Measurements from ENCODE around the gene ABLIM1.

Gene ABLIM1

GRCh38 chr10:114629824-114630730 lies 28.0 kb downstream of the ABLIM1 start:
- H3K4me3 ChIP-seq, result peak overlapping the region; percentile 13
- peak overlapping the region in 1 of 2 donors; percentile 86 for H3K27ac ChIP-seq
- no peak for DNase-seq (ENCODE audit: low spot score)
- TF ChIP-seq, protein P1, sequence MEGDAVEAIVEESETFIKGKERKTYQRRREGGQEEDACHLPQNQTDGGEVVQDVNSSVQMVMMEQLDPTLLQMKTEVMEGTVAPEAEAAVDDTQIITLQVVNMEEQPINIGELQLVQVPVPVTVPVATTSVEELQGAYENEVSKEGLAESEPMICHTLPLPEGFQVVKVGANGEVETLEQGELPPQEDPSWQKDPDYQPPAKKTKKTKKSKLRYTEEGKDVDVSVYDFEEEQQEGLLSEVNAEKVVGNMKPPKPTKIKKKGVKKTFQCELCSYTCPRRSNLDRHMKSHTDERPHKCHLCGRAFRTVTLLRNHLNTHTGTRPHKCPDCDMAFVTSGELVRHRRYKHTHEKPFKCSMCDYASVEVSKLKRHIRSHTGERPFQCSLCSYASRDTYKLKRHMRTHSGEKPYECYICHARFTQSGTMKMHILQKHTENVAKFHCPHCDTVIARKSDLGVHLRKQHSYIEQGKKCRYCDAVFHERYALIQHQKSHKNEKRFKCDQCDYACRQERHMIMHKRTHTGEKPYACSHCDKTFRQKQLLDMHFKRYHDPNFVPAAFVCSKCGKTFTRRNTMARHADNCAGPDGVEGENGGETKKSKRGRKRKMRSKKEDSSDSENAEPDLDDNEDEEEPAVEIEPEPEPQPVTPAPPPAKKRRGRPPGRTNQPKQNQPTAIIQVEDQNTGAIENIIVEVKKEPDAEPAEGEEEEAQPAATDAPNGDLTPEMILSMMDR (IDR thresholded peaks at IDR 0.05), result no peak

- no peak for DNase-seq (ENCODE audit: low spot score)
- TF ChIP-seq, protein P1 (IDR thresholded peaks at IDR 0.05), result no peak
- Histone ChIP-seq H3K27ac (peak overlapping the region in 1 of 2 donors; percentile 86), H3K4me3 (no peak overlapping the region)
Measured at GRCh38 chr10:114629083-114629823, 28.8 kb downstream of the ABLIM1 start.

DNA sequence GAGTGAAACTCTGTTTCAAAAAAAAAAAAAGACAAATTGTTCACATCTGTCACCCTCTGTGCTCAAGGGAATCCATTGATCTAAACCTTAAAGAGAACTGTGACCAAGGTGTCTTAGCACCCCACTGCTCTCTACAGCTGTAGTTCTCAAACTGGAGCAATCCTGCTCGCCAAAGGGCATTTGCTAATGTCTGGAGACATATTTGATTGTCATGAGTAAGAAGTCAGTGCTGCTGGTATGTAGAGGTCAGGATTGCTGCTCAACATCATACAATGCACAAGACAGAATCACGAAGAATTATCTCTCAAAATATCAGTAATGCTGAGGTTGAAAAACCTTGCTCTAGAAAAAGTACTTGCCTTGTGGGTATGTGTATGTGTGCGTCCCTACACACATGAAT lies 30.0 kb downstream of the ABLIM1 start:
- DNase-seq (ENCODE audit: low spot score), result no peak
- no peak overlapping the region for H3K4me3 ChIP-seq
- H3K27ac ChIP-seq, result no peak overlapping the region
- TF ChIP-seq, protein P1 (IDR thresholded peaks at IDR 0.05), result no peak

GRCh38 chr10:114626841-114627240 lies 31.2 kb downstream of the ABLIM1 start:
- Histone ChIP-seq H3K4me3 (no peak overlapping the region), H3K27ac (no peak overlapping the region)
- TF ChIP-seq, protein P1 (IDR thresholded peaks at IDR 0.05), result no peak
- no peak for DNase-seq (ENCODE audit: low spot score)

DNA sequence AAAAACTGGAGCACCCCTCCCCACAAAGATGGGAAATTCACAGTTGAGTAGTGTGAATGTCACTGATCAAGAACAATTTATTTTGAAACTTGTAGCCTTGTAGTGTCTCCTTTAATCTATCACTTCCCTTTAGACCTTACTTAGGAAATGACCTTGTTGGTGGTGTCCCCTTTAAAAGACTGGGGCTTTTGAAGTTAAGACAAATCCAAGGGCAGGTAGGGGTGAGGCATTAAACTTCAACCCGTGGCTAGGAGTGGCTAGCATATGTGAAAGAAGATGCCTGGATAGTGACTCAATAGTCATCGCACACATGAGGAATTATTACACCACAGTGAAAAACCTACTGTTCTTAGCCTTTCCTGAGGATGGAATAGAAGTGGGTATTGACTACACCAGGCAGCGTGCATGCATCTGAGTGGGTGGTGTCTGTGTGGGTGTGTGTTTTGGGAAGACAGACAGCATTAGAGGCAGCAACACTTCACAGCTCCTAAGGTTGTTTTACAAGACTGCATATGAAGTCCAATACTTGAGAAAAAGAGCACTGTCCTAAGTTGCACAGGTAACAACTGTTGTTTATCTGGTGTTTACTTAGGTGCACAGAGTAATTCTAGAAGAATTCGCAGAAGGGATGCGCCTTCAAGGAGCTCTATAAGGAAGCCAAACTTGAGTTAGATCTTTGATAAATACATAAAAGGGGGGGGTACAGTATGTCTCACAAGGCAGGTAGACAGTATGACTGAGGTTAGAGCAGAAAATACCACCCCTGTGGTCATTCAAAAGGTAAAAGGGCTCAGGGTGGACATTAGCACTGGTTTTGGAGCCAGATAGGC lies 32.9 kb downstream of the ABLIM1 start:
- Histone ChIP-seq H3K4me3 (no peak overlapping the region), H3K27ac (no peak overlapping the region)
- DNase-seq (ENCODE audit: low spot score), result no peak
- TF ChIP-seq, protein P1 (IDR thresholded peaks at IDR 0.05), result no peak

DNA sequence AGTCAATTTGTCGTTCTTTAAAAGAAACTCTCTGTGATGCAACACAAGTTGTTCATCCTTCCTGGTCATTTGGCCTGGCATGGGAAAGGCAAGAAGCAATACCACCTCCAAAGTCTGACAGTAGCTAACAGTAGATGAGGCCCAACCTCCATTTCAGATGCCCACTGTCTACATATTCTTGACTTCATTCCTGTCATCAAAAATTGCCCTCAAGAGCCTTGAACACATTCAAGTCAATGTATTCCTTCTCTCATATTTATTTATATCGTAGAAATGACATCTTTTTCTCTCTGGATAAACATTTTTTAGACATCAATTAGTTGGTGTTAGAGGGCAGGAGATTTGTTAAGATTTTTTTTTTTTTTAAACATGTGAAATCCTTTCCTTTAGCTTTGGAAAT lies 33.7 kb downstream of the ABLIM1 start:
- DNase-seq (ENCODE audit: low spot score), result no peak
- Histone ChIP-seq H3K27ac (peak overlapping the region; percentile 41 to 56), H3K4me3 (no peak overlapping the region)
- TF ChIP-seq, protein P1 (IDR thresholded peaks at IDR 0.05), result no peak

Measured in coronary artery (tissue), 2 donors.